Activated CD8-positive, alpha-beta memory T cell treated with anti-CD3 and anti-CD28 coated beads, Interleukin-2, amount 50 U/mL, for 48 hours (primary cell): ENCODE results near the gene CCDC85C.

ENCODE experiments used
- DNase-seq: peaks from one replicate; pipeline ENCODE4 v3.0.0-alpha.2; 2020

The CCDC85C gene

GRCh38 chr14:99587460-99588278 lies 16.3 kb downstream of the CCDC85C start:
- DNase-seq, result no peak

DNA sequence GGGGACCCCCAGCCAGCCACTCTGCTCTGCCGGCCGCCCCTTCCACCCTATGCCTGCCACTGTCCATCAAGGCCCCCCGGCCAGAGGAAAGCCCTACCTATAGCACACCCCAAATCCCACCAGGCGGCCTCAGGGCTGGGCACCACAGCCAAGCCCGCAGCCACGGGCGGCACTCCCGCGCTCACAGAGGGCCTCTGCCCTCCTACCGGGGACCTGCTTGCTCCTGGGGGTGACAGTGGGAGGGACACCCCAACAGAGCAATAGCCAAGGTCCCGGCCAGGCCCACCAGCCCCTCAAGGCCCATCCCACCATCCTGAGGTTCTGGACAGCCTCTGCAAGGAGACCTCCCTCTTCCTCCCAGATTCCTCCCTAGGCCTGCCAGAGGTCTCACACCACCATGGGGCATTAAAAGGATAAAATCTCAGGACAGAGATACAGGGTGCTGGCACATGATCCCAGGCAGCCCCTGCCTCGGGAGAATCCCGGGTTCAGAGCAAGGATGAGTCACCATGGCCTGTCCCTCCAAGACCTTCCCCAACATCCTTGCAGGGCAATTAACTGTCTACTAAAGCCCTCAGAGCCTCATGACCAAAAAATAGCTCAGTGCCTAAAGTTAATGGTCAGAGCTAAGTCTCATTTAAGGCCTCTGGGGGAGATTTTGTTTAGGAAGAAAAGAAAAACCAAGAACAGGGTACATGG lies 17.1 kb downstream of the CCDC85C start:
- DNase-seq, result no peak

DNA sequence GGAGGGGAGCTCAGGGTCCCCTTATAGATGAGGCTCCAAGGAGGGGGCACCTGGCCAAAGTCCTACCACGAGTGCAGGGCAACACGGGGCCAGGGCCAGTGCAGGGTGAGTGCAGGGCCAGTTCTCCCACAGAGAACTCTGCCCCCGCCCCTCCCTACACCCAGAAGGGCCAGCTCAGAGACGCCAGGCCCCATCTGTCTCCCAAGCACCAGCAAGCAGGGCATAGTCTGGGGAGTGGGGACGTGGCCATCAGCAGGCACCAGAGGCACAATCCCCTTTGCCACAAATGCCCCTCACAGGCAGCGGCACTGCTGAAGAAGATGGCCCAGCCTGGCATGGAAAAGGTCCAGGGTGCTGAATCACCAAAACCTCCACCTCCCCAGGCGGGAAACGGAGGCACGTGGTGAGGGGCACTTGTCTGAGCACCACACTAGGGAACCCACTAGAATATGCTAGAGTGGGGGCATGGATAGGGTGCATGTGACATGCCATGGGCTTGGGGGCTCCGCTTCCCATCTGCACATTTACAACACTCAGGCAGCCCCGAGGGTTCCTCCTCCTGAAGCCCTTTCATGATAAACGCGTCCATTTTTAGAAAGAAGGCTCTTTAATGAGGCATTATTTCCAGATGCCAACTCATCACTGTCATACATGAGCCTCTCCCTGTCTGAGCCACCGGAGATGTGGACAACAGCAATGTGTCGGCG lies 17.8 kb downstream of the CCDC85C start:
- no peak for DNase-seq

DNA sequence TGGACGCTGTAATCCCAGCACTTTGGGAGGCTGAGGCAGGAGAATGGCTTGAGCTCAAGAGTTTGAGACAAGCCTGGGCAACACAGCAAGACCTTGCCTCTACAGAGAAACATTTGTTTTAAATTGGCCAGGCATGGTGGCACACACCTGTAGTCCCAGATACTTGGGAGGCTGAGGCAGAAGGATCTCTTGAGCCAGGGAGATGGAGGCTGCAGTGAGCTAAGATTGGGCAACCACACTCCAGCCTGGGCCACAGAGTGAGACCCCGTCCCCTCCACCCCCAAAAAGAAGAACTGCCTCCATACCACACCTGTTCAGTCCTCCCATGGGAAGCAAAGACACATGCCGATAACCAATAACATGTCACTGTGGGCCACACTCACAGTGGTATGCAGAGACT lies 19.2 kb downstream of the CCDC85C start:
- no peak for DNase-seq

GRCh38 chr14:99581938-99582337 lies 22.1 kb downstream of the CCDC85C start:
- no peak for DNase-seq

- DNase-seq, result no peak
These were observed 22.6 kb downstream of the CCDC85C start for GRCh38 chr14:99581374-99581773.

DNA sequence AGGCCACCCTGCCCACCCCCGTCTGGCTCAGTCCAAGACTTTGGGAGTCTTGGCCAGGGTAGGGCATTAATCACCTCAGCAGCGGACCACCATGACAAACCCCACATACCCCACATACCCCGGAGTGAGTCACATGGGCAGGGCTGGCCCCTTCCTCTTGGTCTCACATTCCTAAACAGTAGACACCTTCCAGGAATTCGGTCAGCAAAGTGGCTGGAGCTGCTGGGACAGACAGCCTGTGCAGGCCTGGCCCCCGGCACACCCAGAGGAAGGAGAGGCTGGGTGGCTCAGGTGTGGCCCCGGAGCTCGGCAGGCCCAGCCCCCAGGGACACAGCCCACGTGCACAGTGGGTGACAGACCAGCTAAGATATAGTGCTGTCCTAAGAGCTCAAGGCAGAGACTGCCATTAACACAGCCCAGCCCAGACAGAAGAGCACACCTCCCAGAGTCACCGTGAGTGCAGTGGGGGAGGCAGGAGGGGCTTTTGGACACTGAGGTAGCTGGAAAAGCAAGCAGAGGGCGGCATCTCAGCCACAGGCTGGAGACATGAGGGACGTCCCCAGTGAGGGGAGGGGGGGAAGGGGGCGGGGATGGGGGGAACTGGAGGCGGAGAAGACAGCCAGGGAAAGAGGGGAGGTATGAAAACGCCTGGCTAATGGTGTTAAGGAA lies 24.0 kb downstream of the CCDC85C start:
- no peak for DNase-seq

- no peak for DNase-seq
These were observed 24.7 kb downstream of the CCDC85C start for GRCh38 chr14:99579120-99579836.

- no peak for DNase-seq
These were observed 25.4 kb downstream of the CCDC85C start for GRCh38 chr14:99578541-99579101.

DNA sequence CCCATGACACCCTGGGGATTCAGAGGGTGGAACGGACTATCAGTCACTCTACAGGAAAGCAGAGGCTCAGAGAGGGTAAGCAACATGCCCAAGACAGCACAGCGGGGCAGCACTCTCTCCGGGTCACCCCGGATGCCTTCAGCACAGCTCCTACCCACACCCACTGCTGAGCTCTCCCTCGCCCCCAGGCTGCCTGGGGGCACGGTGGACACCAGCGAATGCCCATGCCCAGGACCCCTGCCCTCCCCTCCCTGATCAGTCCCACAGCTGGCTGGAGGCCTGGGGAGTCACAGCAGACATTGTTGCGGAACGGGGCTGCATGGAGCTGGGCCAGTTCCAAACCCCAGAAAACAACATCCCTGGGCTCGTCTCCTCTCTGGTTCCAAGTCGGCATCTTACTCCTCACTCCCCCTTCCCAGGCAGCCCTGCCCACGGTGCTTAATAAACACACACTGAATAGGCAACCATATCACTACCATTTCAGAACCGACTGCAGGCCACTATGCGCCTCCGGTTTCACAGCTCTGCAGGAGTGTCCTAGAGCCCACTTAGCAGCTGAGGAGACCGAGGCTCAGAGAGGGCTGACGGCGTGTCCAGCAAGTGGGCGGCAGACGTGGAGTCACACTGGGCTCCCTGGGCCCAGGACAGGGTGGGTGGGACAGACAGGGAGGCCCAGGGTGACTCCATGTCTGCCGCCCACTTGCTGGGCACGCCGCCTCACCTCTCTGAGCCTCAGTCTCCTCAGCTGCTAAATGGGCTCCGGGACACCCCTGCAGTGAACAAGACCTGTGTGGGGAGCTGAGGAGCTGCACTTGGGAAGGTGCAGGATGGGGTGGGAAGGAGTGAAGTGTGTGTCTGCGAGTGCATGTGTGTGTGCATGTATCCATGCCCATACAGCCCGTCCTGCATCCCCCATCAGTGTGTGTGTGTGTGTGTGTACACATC lies 27.0 kb downstream of the CCDC85C start:
- DNase-seq, result no peak

DNA sequence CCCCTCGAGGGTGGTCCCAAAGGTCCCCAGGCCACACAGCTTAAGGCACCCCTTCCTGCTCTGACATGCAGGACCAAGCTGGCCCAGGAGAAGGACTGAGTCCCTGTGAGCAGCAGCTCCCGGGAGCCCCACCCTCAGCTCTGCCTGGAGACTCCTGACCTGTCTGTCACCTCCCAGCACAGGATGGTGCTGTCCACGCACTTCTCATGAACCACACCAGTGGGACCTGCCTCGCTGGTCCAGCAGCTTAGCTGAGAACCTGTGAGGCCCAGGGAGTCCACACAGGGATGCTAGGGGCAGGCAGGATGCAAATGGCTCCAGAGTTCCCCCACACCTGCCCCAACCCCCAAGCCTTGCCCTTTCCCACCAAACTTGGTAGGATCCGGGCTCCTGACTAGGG lies 27.7 kb downstream of the CCDC85C start:
- no peak for DNase-seq

DNA sequence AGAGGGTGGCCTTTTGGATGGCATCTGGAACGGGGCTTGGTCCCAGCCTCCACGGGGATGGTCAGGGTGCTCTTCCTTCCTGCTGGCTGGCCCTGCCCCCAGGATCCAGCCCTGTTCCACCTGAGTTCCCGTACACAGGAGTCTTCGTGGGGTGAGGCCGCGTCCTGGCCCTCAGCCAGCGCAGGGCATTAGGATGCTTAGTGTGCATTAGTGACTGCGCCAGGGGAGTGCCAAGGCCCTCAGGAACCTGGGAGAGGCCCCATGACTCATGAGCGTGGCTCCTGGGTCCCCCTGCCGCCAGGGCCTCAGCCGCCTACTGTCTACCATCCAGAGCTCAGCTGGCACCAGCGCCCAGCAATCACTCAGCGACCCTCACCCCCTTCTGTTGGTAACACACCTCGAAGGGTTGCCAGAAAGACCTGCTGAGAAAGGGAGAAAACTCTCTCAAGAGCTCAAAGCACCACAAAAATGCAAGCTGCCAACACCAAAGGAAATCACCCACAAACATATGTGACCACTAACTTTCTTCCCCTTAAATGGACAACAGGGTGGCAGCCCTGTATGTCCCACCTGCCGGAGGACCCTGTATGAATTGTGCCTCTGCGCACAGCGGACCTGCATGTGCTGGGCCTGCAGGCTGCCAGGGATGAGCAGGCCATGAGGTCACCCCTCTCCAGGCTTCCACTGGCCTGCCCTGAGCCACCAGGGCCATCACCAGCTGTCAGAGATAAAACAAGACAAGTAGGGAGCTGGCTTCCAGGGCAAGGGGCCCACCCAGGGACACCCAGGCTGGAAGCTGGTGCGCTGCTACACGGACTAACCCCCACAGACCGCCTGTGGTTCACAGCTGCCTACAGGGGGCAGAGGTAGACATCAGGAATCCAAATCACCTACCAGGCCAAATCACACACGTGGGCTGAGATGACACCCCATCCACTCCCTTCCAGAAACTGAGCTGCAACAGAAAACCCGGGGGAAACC lies 28.7 kb downstream of the CCDC85C start:
- no peak for DNase-seq

- DNase-seq, result no peak
These were observed 29.7 kb downstream of the CCDC85C start for GRCh38 chr14:99574099-99574880.

DNA sequence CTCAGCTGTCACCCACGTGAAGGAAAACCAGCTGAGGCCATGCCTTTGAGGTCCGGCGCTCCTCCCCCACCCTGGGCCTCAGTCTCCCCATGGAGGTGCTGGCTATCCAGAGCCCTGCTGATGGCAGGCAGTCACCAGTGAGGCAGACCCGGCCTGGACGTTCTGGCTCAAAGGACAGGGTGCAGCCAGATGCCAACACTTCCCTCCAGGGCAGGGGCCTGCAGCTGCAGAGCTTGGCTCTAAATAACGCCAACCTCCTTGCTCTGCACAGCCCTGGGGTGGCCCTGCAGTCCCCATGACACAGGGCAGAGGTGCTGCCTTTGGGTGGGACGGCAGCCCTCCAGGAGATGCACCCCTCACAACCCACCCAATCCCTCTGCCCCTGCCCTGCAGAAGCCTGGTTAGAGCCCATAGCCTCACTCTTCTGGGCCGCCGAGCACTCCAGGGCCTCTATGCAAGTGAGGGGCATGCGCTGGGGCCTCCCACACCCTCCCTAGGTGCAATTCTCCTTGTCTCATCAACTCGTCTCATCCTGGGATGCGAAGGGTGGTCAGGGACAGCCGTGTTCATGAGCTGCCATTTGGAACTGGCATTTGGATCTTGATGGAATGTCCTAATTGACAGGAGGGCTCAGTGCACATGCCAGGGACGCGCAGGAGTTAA lies 30.4 kb downstream of the CCDC85C start:
- DNase-seq, result no peak

GRCh38 chr14:99573000-99573330 lies 31.0 kb downstream of the CCDC85C start:
- no peak for DNase-seq

DNA sequence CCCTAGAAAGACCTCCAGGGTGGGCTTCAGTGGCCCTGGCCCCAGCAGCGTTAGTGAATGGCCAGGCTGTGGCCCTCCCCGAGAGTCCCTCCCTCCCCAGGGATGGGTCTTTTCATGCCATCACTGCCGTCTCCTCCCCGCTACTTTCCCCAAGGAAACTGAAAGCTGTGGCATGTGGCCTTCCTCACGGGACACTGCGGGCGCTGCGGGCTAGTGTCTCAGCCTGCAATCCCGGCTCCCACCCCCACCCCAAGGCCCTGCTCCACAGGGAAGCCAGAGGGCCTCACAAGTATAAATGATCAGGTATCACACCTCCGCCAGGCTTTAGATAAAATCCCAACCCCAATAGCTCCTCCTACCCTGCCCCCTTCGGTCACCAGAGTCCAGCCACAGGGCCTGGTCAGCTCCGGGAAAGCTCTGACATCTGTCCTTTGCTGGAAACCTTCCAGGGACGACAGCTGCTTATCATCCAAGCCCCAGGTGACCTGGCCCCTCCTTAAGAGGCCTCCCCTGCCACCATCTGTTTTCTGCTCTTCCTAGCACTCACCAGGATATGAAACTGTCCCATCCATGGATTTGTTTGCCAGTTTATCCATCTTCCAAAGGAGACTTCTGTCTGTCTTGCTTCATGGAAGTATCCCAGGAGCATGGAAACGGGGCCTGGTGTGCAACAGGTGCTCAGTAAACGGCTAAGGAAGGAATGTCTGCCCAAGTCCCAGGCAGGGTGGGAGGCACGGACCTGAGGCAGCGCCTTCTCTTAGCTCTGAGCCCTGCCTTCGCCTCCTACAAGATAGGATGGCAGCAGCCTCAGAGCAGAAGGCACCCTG lies 31.6 kb downstream of the CCDC85C start:
- DNase-seq, result no peak

- no peak for DNase-seq
These were observed 32.6 kb downstream of the CCDC85C start for GRCh38 chr14:99571303-99571986.
